ENCODE results near the gene PRSS27. TPM values are rescaled to one million over a fixed set of nuclear protein-coding genes. Genes with fewer than 3 reads are reported as not detected.
"Not testable (repeated sequence)": the region's sequence is repeated elsewhere in the genome, so short reads cannot be mapped to it uniquely, and the experiment has no call there.

PRSS27 gene
- total and polyA plus RNA-seq, 2 donors (not counting 1 experiment from before 2014, with no cell fraction given), result 2.1 to 2.4 TPM

DNA sequence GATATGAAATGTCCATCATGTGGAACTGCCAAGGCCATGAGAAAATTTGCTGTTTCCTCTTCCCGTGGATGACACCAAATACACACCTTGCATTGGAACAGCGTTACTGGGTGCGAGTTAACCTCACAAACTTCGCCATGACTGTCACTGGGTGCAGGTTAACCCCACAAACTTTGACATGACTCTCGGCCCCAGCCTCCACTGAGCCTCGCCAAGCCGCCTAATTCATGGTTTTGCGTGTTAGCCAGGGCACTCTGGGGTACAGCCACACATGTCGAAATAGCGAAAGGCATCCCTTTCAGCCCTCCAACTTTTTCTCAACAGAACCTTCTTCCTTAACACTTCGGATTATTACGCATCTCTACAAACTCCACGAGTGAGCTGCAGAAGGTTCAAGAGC is 48.3 kb downstream of the PRSS27 start:
- H3K27ac Mint-ChIP-seq, result peak overlapping the region; percentile 50
- Histone ChIP-seq H3K9me3 (ENCODE audit: control extremely low read depth in 1 of 3, control insufficient read depth in 2 of 3, insufficient read depth in 1 of 3, low read length in 2 of 3) (no peaks in the 10 kb centered on the region), H2AFZ (ENCODE audit: insufficient read depth, low read depth, low read length, poor library complexity, severe bottlenecking) (no peak overlapping the region), H3K9ac (ENCODE audit: low read length) (no peak overlapping the region), H3K4me3 (ENCODE audit: control extremely low read depth in 1 of 5, extremely low read depth in 1 of 5, insufficient read depth in 1 of 5, low read depth in 2 of 5, low read length in 4 of 5) (no peak overlapping the region), H3K27me3 (replicated peaks in 1 of 4; ENCODE audit: control extremely low read depth in 1 of 4, control insufficient read depth in 3 of 4, insufficient read depth in 4 of 4, low read length in 3 of 4) (no peaks in the 10 kb centered on the region), H4K20me1 (ENCODE audit: control insufficient read depth, insufficient read depth, low read length, poor library complexity, severe bottlenecking) (no peaks in the 10 kb centered on the region), H3K4me2 (replicated peaks; ENCODE audit: low read depth, low read length, poor library complexity, severe bottlenecking) (peak overlapping the region; percentile 42), H3K79me2 (ENCODE audit: control insufficient read depth, insufficient read depth, low read length) (peaks cover 19% of the 10 kb centered on the region), H3K27ac (ENCODE audit: low read length in 2 of 2) (no peak overlapping the region), H3K4me1 (ENCODE audit: control insufficient read depth in 2 of 2, insufficient read depth in 2 of 2, low read length in 2 of 2) (peaks cover 10 to 27% of the 10 kb centered on the region in 2 donors), H3K36me3 (replicated peaks in 1 of 2; ENCODE audit: control extremely low read depth in 1 of 2, control insufficient read depth in 1 of 2, extremely low read depth in 1 of 2, insufficient read depth in 2 of 2, low read length in 1 of 2) (peaks cover 0 to 14% of the 10 kb centered on the region in 2 experiments)
- POLR2A ChIA-PET, result no interaction called here
- no peak for TF ChIP-seq EZH2 (IDR thresholded peaks at IDR 0.05; ENCODE audit: borderline replicate concordance, insufficient read depth, low read depth, low read length, poor library complexity, severe bottlenecking)
- TF ChIP-seq, protein P1, sequence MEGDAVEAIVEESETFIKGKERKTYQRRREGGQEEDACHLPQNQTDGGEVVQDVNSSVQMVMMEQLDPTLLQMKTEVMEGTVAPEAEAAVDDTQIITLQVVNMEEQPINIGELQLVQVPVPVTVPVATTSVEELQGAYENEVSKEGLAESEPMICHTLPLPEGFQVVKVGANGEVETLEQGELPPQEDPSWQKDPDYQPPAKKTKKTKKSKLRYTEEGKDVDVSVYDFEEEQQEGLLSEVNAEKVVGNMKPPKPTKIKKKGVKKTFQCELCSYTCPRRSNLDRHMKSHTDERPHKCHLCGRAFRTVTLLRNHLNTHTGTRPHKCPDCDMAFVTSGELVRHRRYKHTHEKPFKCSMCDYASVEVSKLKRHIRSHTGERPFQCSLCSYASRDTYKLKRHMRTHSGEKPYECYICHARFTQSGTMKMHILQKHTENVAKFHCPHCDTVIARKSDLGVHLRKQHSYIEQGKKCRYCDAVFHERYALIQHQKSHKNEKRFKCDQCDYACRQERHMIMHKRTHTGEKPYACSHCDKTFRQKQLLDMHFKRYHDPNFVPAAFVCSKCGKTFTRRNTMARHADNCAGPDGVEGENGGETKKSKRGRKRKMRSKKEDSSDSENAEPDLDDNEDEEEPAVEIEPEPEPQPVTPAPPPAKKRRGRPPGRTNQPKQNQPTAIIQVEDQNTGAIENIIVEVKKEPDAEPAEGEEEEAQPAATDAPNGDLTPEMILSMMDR (IDR thresholded peaks at IDR 0.05), result no peak
- H3K27me3 Mint-ChIP-seq, result no peaks in the 10 kb centered on the region
- CTCF ChIA-PET, result no interaction called here
- no peaks in the 10 kb centered on the region for H3K9me3 Mint-ChIP-seq (ENCODE audit: insufficient read depth)
- DNase-seq (no peak), ATAC-seq (ENCODE audit: low read depth) (no peak)
- H3K4me3 Mint-ChIP-seq, result peak overlapping the region; percentile 44
- intact Hi-C loops (cut with micrococcal nuclease), result loop anchor here (5.0 kb wide), 2 partner anchors 196 to 211 kb away; partner anchors contain the start of gene FLYWCH2
- WGBS (ENCODE audit: insufficient coverage), result 96% methylated on average over 13 of the region's 13 CpGs
- H3K4me1 Mint-ChIP-seq, result peaks cover 26% of the 10 kb centered on the region

DNA sequence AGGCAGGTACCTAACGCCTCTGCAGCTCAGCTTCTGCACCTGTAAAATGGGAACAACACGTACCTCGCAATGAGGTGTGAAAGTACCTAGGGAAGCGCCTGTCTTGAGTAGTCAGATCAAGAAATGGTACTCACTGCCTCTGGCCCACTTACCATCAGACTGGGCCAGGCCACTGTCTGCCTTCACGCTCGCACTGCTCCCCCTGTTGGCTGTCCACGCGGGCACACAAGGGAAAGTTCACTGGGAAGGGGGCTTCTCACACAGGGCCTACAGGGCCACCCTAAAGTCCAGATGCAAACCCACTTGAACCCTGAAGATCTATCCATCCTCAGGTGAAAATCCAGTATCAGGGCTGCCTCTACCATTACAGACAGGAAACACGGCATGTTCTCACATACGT is 48.8 kb downstream of the PRSS27 start:
- 56% methylated on average over 7 of the region's 10 CpGs for WGBS (ENCODE audit: insufficient coverage)
- DNase-seq; H3K27me3 ChIP-seq (replicated peaks in 1 of 4; ENCODE audit: control extremely low read depth in 1 of 4, control insufficient read depth in 3 of 4, insufficient read depth in 4 of 4, low read length in 3 of 4); H3K27me3 Mint-ChIP-seq; H3K9me3 Mint-ChIP-seq (ENCODE audit: insufficient read depth); H3K4me3 ChIP-seq (ENCODE audit: control extremely low read depth in 1 of 5, extremely low read depth in 1 of 5, insufficient read depth in 1 of 5, low read depth in 2 of 5, low read length in 4 of 5); CTCF ChIA-PET; H3K9ac ChIP-seq (ENCODE audit: low read length); H4K20me1 ChIP-seq (ENCODE audit: control insufficient read depth, insufficient read depth, low read length, poor library complexity, severe bottlenecking); POLR2A ChIA-PET; H2AFZ ChIP-seq (ENCODE audit: insufficient read depth, low read depth, low read length, poor library complexity, severe bottlenecking); ATAC-seq (ENCODE audit: low read depth); H3K9me3 ChIP-seq (ENCODE audit: control extremely low read depth in 1 of 3, control insufficient read depth in 2 of 3, insufficient read depth in 1 of 3, low read length in 2 of 3); H3K4me2 ChIP-seq (replicated peaks; ENCODE audit: low read depth, low read length, poor library complexity, severe bottlenecking): not testable (repeated sequence)
- H3K4me1 ChIP-seq (ENCODE audit: control insufficient read depth in 2 of 2, insufficient read depth in 2 of 2, low read length in 2 of 2), result peaks cover 10 to 27% of the 10 kb centered on the region in 2 donors
- peaks cover 19% of the 10 kb centered on the region for H3K79me2 ChIP-seq (ENCODE audit: control insufficient read depth, insufficient read depth, low read length)
- peaks cover 0 to 15% of the 10 kb centered on the region in 2 experiments for H3K36me3 ChIP-seq (replicated peaks in 1 of 2; ENCODE audit: control extremely low read depth in 1 of 2, control insufficient read depth in 1 of 2, extremely low read depth in 1 of 2, insufficient read depth in 2 of 2, low read length in 1 of 2)
- Mint-ChIP-seq H3K4me1 (peaks cover 26% of the 10 kb centered on the region), H3K4me3 (peak overlapping the region; percentile 44), H3K27ac (peak overlapping the region; percentile 50)
- peak overlapping the region in 1 of 2 donors; percentile 43 for H3K27ac ChIP-seq (ENCODE audit: low read length in 2 of 2)
- intact Hi-C loops (cut with micrococcal nuclease), result loop anchor here (5.0 kb wide), 2 partner anchors 196 to 211 kb away; partner anchors contain the start of gene FLYWCH2

Measured in B cell (primary cell).